GM19452 (cell line): ENCODE results near the gene ACOX1.
"Not testable (repeated sequence)": the region's sequence is repeated elsewhere in the genome, so short reads cannot be mapped to it uniquely, and the experiment has no call there.

Source experiments
- ATAC-seq: cut with Tn5 transposase; IDR thresholded peaks from one replicate; pipeline ENCODE4 v1.9.1; 2021; ENCODE audit not compliant: unreplicated experiment

Gene ACOX1

DNA sequence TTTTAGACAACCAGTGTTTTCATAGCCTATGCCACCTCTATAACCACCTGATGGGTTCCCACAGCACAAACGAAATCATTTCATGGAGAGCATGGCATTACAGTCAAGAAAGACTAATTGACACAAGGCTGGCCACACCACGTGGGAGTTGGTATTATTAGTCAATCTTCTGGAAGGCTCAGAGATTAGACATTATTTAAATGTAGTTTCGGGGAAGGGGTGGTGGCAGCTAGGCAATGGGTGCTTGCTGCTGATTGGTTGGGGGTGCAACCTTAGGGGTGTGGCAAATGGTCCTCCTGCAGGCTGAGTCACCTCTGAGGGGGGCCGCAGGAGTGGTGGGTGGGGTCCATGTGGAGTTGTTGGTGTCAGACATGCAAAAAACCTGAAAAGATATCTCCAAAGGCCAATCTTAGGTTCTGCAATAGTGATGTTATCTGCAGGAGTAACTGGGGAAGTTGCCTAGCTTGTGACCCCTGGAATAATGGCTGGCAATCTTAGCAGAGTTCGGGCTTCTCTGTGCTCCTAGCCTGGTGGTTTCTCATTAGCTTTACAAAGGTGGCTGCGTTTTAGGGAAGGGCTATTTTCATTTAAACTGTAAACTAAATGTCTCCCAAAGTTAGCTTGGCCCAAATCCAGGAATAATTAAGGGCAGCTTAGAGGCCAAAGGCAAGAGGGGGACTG is 4.7 kb upstream of the ACOX1 start:
- ATAC-seq, result no peak

DNA sequence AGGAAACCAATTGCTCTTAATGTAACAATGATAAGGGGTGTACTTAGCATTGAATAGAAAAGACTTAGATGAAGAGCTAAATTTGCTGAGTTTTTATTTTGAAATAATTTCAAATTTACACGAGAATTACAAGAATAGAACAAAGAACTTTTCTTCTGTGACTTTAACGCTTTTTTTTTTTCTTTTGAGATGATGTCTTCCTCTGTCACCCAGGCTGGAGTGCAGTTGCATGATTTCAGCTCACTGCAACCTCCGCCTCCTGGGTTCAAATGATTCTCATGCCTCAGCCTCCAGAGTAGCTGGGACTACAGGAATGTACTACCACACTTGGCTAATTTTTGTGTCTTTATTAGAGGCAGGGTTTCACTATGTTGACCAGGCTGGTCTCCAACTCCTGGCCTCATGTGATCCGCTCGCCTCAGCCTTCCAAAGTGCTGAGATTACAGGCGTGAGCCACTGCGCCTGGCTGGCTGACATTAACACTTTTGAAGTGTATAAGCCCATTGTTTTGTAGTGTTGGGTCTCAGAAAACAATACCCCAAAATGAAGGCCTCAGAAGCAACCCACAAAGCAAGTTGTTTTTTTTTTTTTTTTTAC is 2.2 kb upstream of the ACOX1 start:
- ATAC-seq, result no peak

DNA sequence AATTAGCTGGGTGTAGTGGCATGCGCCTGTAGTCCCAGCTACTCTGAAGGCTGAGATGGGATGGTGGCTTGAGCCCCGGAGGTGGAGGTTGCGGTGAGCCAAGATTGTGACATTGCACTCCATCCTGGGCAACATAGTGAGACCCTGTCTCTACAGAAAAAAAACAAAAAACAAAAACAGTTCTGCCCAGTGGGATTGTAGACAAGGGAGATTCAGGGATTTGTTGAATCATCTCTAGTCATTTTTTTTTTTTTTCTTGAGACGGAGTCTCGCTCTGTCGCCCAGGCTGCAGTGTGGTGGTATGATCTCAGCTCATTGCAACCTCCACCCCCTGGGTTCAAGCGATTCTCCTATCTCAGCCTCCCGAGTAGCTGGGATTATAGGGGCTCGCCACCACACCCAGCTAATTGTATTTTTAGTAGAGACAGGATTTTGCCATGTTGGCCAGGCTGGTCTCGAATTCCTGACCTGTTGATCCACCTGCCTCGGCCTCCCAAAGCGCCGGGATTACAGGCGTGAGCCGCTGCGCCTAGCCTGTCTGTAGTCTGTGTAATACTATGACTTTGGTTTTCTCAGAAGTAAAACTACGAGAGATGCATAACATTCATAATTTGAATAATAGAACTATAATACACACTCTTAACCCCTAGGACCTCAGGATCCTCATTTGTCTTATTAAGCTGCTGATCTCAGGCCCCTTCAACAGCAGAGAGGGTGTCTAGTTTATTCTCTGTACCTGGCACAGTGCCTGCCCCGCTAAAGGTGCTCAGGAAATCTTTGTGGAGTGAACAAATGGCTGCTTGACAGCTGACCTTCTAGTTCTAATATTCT is 1.4 kb upstream of the ACOX1 start:
- no peak for ATAC-seq

DNA sequence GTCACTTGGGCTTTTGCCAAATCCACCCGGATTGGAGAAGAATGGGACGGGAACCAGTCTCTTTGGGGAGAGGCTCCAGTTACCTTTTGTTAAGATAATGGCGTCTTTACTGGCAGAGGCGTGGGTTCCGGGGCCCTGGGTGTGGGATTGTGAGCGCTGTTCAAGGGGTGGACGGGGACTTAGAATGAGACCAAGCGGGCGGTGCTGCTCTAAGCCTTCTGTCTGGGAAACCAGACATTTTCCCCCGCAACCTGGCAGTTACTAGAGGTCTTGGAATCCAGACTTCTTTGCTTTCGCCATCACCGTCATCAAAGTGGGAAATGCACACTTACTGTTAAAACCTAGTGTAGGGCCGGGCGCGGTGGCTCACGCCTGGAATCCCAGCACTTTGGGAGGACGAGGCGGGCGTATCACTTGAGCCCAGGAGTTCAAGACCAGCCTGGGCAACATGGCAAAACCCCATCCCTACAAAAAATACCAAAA is 780 bp upstream of the ACOX1 start:
- ATAC-seq, result peak; percentile 9

DNA sequence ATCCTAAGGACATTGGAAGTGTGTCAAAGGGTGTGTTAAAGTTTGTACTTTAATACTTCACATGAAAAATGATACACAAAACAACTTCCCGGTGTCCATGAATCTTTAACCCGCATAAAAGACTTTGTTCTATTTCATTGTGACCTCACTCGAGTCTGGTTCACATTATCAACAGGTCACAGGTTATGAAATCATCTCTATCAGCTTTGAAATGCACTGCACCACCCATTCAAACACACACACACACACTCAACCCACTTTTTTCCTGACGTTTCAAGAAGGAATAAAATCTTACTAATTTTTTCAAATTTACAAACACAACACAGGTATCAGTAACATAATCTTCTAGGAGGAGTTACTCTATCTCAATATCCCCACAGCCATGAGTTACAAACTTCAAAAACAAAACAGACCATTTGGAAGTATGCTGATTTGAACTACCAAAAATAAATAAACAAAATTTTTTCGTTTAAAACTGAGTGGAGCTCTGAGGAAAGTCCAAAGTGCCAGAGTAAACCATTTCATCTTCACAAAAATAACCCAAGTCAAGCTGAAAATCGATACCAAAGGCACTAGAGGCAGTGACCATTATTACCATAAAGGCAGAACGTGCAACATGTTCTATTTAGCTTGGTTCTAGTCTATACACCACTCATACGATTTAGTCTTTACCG is 2.7 kb downstream of the ACOX1 start:
- ATAC-seq, result no peak

DNA sequence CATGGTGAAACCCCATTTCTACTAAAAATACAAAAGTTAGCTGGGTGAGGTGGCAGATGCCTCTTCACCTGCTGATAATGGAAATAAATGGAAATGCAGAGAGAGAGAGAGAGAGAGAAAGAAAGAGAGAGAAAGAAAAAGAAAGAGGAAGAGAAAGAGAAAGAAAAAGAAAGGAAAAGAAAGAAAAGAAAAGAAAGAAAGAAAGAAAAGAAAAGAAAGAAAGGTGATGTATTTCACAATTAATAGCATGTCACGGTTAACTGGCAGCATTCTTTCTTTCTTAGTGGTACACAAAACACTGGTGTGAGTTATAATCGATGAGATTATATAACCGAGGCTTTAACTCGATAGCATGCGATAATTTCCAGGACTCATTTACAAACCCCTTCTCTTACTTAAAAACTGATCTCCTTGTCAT is 3.2 kb downstream of the ACOX1 start:
- ATAC-seq, result no peak

DNA sequence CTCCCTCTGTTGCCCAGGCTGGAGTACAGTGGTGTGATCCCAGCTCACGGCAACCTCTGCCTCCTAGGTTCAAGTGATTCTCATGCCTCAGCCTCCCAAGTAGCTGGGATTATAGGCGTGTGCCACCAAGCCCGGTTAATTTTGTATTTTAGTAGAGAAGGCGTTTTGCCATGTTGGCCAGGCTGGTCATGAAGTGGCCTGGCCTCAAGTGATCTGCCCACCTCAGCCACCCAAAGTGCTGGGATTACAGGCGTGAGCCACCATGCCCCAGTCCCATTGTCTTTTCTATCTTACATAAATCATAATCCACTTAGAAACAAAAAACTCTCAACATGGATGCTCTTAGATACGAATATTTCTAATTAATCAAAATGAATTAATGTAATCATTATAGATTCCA is 3.8 kb downstream of the ACOX1 start:
- not testable (repeated sequence) for ATAC-seq

DNA sequence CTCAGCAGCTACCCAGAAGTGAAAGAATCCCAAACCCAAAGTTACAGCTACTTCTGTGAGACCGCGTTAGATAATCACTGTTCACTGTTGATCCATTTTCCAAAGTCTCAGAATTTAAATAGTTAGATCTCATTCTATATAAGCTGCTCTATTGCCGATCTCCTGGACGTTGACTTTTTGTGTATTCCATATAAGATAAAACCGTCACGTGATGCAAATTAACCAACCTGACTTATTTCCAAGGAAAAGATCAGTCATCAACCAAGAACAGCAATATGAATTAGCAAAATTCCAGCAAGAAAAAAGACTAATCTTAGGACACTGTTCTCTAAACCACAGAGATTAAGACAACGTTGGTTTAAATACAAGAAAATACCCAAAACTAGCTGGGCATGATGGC is 8.3 kb downstream of the ACOX1 start:
- ATAC-seq, result no peak

DNA sequence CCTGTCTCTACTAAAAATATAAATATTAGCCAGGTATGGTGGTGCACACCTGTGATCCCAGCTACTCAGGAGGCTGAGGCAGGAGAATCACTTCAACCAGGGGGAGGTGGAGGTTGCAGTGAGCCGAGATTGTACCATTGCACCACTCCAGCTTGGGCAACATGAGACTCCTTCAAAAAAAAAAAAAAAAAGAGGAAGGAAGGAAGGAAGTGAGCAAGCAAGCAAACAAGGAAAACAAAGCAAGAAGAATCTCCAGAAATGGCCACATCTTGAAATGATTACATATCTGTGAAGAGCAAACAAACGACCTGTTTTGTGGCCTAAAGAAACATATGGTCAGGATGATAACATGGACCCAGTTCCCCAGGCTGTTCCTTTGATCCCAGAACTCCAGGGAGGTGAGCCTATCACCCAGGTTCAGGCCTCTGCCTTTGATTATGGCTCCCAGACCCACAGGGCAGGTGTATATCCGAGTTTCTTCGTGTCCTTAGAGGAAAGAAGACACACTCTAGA is 8.9 kb downstream of the ACOX1 start:
- no peak for ATAC-seq

DNA sequence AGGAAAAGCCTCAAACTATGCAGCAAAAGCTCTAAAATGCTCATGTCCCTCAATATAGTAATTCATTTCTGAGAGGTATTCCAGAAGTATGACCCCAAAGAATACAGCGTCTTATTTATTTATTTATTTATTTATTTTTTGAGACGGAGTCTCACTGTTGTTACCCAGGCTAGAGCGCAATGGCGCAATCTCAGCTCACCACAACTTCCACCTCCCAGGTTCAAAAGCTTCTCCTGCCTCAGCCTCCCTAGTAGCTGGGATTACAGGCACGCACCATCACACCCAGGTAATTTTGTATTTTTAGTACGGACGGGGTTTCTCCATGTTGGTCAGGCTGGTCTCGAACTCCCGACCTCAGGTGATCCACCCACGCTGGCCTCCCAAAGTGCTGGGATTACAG is 9.9 kb downstream of the ACOX1 start:
- not testable (repeated sequence) for ATAC-seq

DNA sequence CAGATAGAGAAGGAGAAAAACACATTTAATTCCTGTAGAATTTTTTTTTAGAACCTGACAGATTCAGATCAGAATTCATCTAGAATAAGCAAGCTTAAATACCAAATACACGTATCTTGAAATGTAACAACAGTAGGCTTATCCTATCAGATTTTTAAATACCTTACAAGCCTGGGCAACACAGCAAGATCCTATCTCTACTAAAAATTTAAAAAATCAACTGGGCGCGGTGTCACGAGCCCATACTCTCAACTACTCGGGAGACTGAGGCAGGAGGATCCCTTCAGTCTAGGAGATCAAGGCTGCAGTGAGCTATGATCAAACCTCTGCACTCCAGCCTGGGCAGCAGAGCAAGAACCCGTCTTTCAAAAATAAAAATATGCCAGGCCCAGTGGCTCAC is 13.5 kb downstream of the ACOX1 start:
- no peak for ATAC-seq

DNA sequence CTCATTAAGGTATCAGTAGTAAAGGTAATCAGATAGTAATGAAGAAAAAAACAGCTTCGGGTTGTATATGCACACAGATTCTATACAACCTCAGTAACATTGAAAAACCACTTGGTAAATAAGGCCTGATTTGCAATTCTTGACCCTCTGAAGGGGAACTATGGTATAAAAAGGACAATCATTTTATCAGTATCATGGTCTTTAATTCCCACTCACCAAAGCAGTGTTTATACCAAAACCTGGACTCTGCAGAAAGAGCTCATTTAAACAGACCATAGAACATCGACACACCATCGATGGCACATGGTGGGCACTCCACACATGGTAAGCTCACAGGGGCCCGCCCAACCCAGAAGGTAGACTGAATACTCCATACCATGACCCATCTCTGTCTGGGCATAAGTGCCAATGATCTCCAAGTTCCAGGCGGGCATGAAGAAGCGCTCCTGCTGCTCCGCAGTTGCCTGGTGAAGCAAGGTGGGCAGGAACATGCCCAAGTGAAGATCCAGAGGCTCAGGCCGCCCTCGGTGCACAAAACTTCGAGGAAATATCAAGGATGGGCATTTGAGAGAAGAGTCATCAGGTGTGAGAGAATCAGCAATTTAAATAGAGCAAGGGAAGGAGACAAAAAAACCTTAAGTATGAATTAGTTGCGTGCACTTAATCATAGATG is 19.0 kb downstream of the ACOX1 start:
- ATAC-seq, result no peak

DNA sequence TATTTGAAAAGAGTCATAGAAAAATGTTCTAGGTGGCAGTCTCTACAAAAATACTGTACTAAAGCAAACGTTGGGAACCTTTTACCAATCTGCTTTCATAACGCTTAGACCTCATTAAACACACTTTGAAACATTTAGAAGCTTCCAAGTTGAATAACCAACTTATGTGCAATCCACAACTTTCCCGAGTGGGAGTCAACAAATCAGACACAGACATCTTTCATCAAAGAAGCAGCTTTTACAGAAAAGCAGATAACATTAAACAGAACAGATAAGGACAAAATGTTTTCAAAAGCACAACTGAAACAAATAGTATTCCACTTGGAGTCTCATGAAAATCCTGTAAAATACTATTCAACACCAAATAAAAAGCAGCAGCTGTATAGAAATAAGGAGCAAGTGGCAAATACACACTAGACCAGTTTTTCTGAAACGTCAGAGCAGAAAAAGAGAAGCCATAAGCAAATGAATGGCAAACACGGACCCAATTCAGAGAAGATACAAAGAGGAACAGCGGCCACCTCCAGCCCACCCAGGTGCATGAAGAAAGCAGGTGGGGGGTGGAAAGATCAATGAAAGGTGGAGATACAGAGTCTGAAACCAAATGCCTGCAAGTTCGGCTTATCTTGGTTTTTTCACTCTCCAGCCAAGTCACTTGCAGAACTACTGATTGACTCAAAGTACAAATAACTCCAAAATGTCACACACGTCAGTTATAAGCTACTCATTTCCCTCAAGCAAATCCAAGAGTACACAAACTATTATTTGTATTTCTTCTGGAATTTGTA is 19.7 kb downstream of the ACOX1 start:
- ATAC-seq, result no peak

DNA sequence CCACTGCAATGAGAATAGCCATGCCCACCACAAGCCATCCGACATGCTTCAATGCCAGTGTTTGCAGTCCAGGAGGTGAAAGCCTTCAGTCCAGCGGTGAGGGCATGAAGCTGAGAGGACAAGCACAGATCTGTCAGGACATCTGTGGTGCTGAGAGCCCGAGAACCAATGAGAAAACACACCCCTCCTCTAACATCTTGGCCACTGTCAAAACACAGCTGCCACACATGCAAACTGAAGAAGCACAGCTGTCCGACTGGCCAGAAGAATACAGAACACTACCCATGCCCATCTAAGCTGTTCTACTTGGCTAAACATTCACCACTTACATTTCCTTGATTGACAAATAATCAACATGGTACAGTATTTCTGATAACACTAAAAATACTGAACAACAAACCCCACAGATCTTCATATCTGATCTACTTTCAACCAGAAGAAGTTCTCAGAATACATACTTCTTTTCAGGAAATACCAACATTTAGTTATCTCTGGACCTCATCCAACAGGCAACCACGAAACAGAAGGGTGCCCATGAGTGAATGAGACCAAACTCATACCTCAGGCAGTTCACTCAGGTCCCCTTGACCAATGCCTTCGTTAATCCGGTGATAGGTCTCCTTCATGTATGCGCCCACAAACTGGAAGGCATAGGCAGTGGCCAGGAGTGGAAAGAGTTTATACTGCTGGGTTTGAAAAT is 28.0 kb downstream of the ACOX1 start:
- no peak for ATAC-seq

DNA sequence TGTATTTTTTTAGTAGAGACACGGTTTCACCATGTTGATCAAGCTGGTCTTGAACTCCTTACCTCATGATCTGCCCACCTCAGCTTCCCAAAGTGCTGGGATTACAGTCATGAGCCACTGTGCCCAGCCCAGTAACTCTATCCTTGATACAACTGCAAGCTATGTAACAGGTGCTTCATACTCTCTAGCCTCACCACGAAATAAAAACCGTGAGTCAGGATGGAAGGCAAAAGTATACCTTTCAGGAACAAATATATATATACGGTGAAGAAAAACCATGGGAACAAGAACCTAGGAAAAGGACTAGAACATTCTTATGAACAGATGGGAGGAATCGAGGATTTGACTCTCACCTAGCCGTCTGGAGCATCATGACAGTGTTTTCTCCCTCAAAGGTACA is 28.5 kb downstream of the ACOX1 start:
- ATAC-seq, result no peak

DNA sequence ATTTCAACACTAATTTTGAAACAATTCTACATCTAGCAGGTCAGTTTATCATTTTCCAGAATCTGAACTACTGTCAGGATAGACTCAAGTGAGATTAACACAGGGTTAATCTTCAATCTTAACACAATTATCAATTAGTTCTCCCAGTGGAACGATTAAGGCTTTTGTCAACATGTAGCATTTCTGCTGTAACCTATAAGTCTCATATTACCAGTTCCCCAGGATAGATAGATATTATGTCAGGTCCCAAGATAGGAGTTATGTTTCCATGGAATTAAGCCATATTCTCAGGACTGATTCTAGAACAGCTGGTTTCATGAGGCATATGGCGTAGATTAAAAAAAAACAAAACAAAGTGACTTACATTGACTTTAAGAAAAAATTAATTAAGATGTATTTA is 33.8 kb downstream of the ACOX1 start:
- ATAC-seq, result no peak

DNA sequence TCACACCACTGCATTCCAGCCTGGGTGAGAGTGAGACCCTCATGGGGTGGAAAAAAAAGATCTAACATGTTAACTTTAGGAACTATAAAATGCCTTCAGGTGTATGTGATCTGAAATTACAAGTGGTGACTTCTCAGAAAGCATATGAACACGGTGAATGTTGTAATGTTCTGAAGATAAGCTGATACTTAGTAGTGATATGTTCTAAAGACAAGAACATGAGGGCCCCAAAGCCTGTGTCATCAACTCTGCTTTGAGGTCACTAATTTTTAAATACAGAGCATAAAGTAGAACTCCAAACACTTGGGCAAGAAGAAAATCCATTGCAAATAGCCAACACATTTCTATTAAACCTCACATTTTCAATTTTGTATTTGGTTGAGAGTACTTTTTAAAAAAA is 35.5 kb downstream of the ACOX1 start:
- no peak for ATAC-seq

DNA sequence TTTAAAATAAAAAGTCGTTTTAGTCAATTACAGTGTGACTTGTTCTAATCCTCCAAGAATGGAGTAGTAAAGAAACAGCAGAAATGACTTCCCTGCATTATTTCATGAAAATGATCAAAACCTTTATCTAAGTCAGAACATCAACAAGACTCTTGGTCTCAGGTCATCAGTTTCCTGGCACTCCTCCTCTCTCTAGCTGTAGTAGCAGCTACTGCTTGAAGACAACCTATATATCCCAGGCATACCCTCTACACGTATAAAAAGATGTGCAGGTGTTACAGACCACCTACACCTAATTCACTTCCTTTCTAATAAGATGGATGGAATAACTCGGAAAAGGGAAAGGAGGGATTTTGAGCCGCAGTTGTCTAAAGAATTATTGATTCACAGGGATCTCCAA is 36.5 kb downstream of the ACOX1 start:
- ATAC-seq, result no peak

DNA sequence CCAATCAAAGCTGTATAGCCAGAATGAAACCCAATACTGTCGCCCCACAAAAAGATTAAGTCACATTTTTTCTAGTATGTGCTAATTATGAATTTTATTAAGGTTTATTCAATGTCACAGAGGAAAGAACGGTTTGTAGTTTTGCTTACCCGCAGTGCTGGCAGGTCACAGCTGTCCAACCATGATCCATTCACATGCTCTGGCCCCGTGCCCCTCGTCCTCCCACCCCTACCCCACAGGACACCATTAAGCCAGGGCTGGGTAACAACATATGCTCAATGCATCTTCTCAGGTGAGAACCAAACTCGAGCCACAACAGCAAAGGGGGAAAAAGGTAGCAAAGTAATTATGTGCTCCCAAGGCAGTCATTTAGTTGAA is 37.5 kb downstream of the ACOX1 start:
- no peak for ATAC-seq
